NCI-H128 (cell line): ENCODE results near the gene CLDN5.

Source experiments
- DNase-seq: peaks from one replicate; lab custom pipeline; 2025; ENCODE audit not compliant: unreplicated experiment; lab: John Stamatoyannopoulos, UW

The CLDN5 gene

GRCh38 chr22:19482297-19482696 is 41.9 kb downstream of the CLDN5 start:
- no peak for DNase-seq

GRCh38 chr22:19480789-19481188 is 43.4 kb downstream of the CLDN5 start:
- no peak for DNase-seq

DNA sequence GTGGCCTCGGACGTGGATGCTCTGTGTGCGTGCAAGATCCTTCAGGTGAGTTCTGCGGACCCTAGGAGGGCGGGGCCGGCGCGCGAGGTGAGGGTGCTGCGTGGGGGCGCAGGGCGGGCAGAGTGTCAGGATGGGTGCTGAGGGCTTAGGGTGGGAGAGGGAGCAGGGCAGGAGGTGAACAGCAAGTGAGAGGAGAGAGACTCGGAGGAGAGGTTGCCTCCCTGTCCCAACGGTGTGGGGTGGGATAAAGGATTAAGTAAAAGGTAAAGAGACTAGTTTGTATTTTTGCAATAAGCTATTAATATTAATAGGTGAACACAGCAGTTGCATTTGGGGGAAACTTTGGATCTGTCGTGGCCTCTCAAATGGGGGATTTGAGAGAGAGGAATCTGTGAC is 44.0 kb downstream of the CLDN5 start:
- no peak for DNase-seq

- DNase-seq: peak; percentile 87
Observed at GRCh38 chr22:19479355-19480172, 44.6 kb downstream of the CLDN5 start, which contains the start of gene CDC45. TSS of gene CDC45 (plus strand) at chr22:19479920. CDS start at chr22:19479969, 49 bp downstream.

DNA sequence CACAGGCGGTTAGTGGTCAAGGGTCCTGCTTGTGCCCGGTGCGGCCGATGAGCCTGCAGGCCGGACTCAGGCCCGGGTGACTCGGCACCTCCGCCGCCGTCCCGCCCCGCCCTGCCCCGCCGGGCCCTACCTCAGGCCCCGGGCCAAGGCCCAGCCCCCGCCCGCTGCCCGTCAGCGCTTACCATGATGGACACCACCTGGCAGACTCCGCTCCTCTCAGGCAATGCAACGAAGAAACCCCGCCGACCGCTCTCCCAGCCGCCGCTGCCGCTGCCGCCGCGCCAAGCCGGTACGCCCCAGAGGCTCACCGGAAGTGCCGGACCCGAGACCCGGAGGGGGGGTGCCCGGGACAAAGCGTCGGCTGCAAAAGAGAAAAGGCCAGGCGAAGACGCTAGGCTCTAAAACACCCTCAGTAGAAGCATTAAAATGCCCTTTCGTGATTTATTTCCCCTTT is 45.3 kb downstream of the CLDN5 start, which contains the start of gene UFD1:
Gene UFD1, minus strand, starts transcription at position 293 of the 454 bp plus-strand sequence. Its CDS starts 108 bp downstream, at position 185.
- peak; percentile 60 for DNase-seq

- no peak for DNase-seq
Observed at GRCh38 chr22:19478045-19478900, 45.9 kb downstream of the CLDN5 start.

- DNase-seq: no peak
Observed at GRCh38 chr22:19477321-19478044, 46.7 kb downstream of the CLDN5 start.

GRCh38 chr22:19476023-19476422 is 48.2 kb downstream of the CLDN5 start:
- DNase-seq: no peak

DNA sequence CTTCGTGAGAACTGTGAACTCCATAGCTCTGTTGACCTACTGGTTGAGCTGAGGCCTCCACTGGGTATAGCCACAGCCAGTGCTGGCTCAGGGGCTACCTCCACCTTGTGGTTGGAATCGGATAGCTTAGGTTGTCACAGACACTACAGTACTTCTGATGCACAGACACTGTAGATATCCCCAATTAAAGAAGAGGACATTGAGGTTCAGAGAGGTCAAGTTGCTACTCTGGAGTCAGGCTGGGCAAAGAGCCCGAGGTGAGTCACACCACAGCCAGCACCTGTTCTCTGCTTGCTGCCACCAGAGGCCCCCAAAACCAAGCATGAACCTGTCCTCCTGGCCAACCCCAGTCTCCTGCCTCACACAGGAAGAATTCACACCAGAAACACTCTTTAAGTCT is 50.6 kb downstream of the CLDN5 start:
- no peak for DNase-seq
